Measurements from ENCODE around the gene SLC22A6.

Gene SLC22A6

GRCh38 chr11:62931499-62932278 is 53.1 kb downstream of the SLC22A6 start:
- TF ChIP-seq EZH2phosphoT487 (conservative IDR thresholded peaks at IDR 0.05; ENCODE audit: low read length) (no peak), CTCF (IDR thresholded peaks at IDR 0.05; ENCODE audit: insufficient read depth, low read length, poor library complexity, severe bottlenecking) (no peak)
- Histone ChIP-seq H2AFZ (ENCODE audit: low read depth, low read length, severe bottlenecking) (no peak overlapping the region), H3K9me3 (ENCODE audit: insufficient read depth, low read length) (no peaks in the 10 kb centered on the region), H3K4me3 (ENCODE audit: insufficient read depth, low read length, poor library complexity, severe bottlenecking) (no peak overlapping the region), H3K9ac (ENCODE audit: low read length) (no peak overlapping the region), H3K27ac (ENCODE audit: low read depth, low read length) (no peak overlapping the region), H3F3A (ENCODE audit: insufficient read depth) (no peaks in the 10 kb centered on the region), H3K9me2 (replicated peaks; ENCODE audit: insufficient read depth, low read length) (no peaks in the 10 kb centered on the region), H3K79me2 (ENCODE audit: insufficient read depth, low read length) (no peaks in the 10 kb centered on the region), H3K4me2 (ENCODE audit: low read depth, low read length, poor library complexity, severe bottlenecking) (no peak overlapping the region), H3K27me3 (ENCODE audit: low read length) (no peaks in the 10 kb centered on the region), H3K36me3 (ENCODE audit: low read length) (no peaks in the 10 kb centered on the region), H4K20me1 (ENCODE audit: low read depth, low read length) (no peaks in the 10 kb centered on the region)

GRCh38 chr11:62930666-62931065 is 54.1 kb downstream of the SLC22A6 start:
- Histone ChIP-seq H3K9me2 (replicated peaks; ENCODE audit: insufficient read depth, low read length) (no peaks in the 10 kb centered on the region), H4K20me1 (ENCODE audit: low read depth, low read length) (no peaks in the 10 kb centered on the region), H3K4me2 (ENCODE audit: low read depth, low read length, poor library complexity, severe bottlenecking) (no peak overlapping the region), H2AFZ (ENCODE audit: low read depth, low read length, severe bottlenecking) (no peak overlapping the region), H3K4me3 (ENCODE audit: insufficient read depth, low read length, poor library complexity, severe bottlenecking) (no peak overlapping the region), H3K27ac (ENCODE audit: low read depth, low read length) (no peak overlapping the region), H3K79me2 (ENCODE audit: insufficient read depth, low read length) (no peaks in the 10 kb centered on the region), H3K36me3 (ENCODE audit: low read length) (no peaks in the 10 kb centered on the region), H3K27me3 (ENCODE audit: low read length) (no peaks in the 10 kb centered on the region), H3K9ac (ENCODE audit: low read length) (no peak overlapping the region), H3F3A (ENCODE audit: insufficient read depth) (no peaks in the 10 kb centered on the region), H3K9me3 (ENCODE audit: insufficient read depth, low read length) (no peaks in the 10 kb centered on the region)
- TF ChIP-seq EZH2phosphoT487 (conservative IDR thresholded peaks at IDR 0.05; ENCODE audit: low read length) (no peak), CTCF (IDR thresholded peaks at IDR 0.05; ENCODE audit: insufficient read depth, low read length, poor library complexity, severe bottlenecking) (no peak)

GRCh38 chr11:62930157-62930556 is 54.6 kb downstream of the SLC22A6 start:
- Histone ChIP-seq H3K79me2 (ENCODE audit: insufficient read depth, low read length) (no peaks in the 10 kb centered on the region), H4K20me1 (ENCODE audit: low read depth, low read length) (no peaks in the 10 kb centered on the region), H3K9me2 (replicated peaks; ENCODE audit: insufficient read depth, low read length) (no peaks in the 10 kb centered on the region), H2AFZ (ENCODE audit: low read depth, low read length, severe bottlenecking) (no peak overlapping the region), H3K4me3 (ENCODE audit: insufficient read depth, low read length, poor library complexity, severe bottlenecking) (no peak overlapping the region), H3K36me3 (ENCODE audit: low read length) (no peaks in the 10 kb centered on the region), H3K9ac (ENCODE audit: low read length) (no peak overlapping the region), H3K27me3 (ENCODE audit: low read length) (no peaks in the 10 kb centered on the region), H3K9me3 (ENCODE audit: insufficient read depth, low read length) (no peaks in the 10 kb centered on the region), H3F3A (ENCODE audit: insufficient read depth) (no peaks in the 10 kb centered on the region), H3K4me2 (ENCODE audit: low read depth, low read length, poor library complexity, severe bottlenecking) (no peak overlapping the region), H3K27ac (ENCODE audit: low read depth, low read length) (no peak overlapping the region)
- no peak for TF ChIP-seq EZH2phosphoT487 (conservative IDR thresholded peaks at IDR 0.05; ENCODE audit: low read length)
- no peak for TF ChIP-seq CTCF (IDR thresholded peaks at IDR 0.05; ENCODE audit: insufficient read depth, low read length, poor library complexity, severe bottlenecking)
